Smooth muscle cell (in vitro differentiated cells): ENCODE data around the gene RIMBP2. TPM values are rescaled to one million over a fixed set of nuclear protein-coding genes. Genes with fewer than 3 reads are reported as not detected.

Source experiments
- DNase-seq: peaks from one replicate; lab custom pipeline; 2025; ENCODE audit not compliant: unreplicated experiment; lab: John Stamatoyannopoulos, UW
- H2AFZ ChIP-seq: fragments of 200-600 bp; sonication (generic); 2 replicates; pipeline ENCODE4 v1.6.0; 2016; ENCODE audit warnings: antibody characterized with exemption, low read depth, mild to moderate bottlenecking
- H3F3A ChIP-seq: fragments of 200-600 bp; sonication (generic); 2 replicates; pipeline ENCODE4 v1.6.0; 2017; ENCODE audit warnings: antibody characterized with exemption, low read depth
- H3K27ac ChIP-seq: fragments of 200-600 bp; sonication (generic); 2 replicates; pipeline ENCODE4 v1.5.1; 2016; ENCODE audit warnings: low read depth, mild to moderate bottlenecking
- H3K27me3 ChIP-seq: fragments of 200-600 bp; sonication (generic); 2 replicates; pipeline ENCODE4 v1.6.1; 2016; ENCODE audit warnings: low read depth, mild to moderate bottlenecking
- H3K36me3 ChIP-seq: fragments of 200-600 bp; sonication (generic); 2 replicates; pipeline ENCODE4 v1.5.1; 2016; ENCODE audit warnings: low read depth
- H3K4me1 ChIP-seq: fragments of 200-600 bp; sonication (generic); 2 replicates; pipeline ENCODE4 v1.5.1; 2016; ENCODE audit warnings: low read depth
- H3K4me2 ChIP-seq: fragments of 200-600 bp; sonication (generic); 2 replicates; pipeline ENCODE4 v1.6.0; 2016; ENCODE audit warnings: mild to moderate bottlenecking
- H3K4me3 ChIP-seq: fragments of 200-600 bp; sonication (generic); 2 replicates; pipeline ENCODE4 v1.5.1; 2016; ENCODE audit warnings: mild to moderate bottlenecking
- H3K79me2 ChIP-seq: fragments of 200-600 bp; sonication (generic); 2 replicates; pipeline ENCODE4 v1.6.0; 2016; ENCODE audit warnings: low read depth, mild to moderate bottlenecking
- H3K9ac ChIP-seq: fragments of 200-600 bp; sonication (generic); 2 replicates; pipeline ENCODE4 v1.6.0; 2016; ENCODE audit warnings: low read depth
- H3K9me3 ChIP-seq: fragments of 200-600 bp; sonication (generic); replicated peaks from 2 replicates; pipeline ENCODE4 v1.5.1; 2016; ENCODE audit warnings: low read depth
- H4K20me1 ChIP-seq: fragments of 200-600 bp; sonication (generic); 2 replicates; pipeline ENCODE4 v1.6.0; 2016; ENCODE audit warnings: low read depth
- WGBS: methylation state at CpG from one replicate; pipeline ENCODE4 v1.1.7; 2016; ENCODE audit warnings: low lambda C conversion rate; 5-methylcytosine and 5-hydroxymethylcytosine counted together
- polyA plus RNA-seq: library from polyadenylated mRNA; unstranded; fragments of >200 nt; fragmentation: Nextera tagmentation; extraction: Ambion mirVana; gene quantifications from 2 replicates; pipeline ENCODE4 v1.2.1, GENCODE V29; 2016
- total RNA-seq: library from RNA; depleted of rRNA; stranded (reverse); fragments of >200 nt; gene quantifications from 2 replicates; pipeline ENCODE4 v1.2.3, GENCODE V29; 2014
- TF ChIP-seq, protein P1 (sequence below): fragments of 200-600 bp; sonication (generic); IDR thresholded peaks from 2 replicates; pipeline ENCODE4 v1.5.1; 2017; ENCODE audit warnings: borderline replicate concordance, mild to moderate bottlenecking, antibody characterized with exemption; ENCODE audit not compliant: insufficient read depth, poor library complexity, severe bottlenecking

Gene RIMBP2
- total and polyA plus RNA-seq, 2 experiments from 2014 or later: 2.3 TPM; not detected in 1

DNA sequence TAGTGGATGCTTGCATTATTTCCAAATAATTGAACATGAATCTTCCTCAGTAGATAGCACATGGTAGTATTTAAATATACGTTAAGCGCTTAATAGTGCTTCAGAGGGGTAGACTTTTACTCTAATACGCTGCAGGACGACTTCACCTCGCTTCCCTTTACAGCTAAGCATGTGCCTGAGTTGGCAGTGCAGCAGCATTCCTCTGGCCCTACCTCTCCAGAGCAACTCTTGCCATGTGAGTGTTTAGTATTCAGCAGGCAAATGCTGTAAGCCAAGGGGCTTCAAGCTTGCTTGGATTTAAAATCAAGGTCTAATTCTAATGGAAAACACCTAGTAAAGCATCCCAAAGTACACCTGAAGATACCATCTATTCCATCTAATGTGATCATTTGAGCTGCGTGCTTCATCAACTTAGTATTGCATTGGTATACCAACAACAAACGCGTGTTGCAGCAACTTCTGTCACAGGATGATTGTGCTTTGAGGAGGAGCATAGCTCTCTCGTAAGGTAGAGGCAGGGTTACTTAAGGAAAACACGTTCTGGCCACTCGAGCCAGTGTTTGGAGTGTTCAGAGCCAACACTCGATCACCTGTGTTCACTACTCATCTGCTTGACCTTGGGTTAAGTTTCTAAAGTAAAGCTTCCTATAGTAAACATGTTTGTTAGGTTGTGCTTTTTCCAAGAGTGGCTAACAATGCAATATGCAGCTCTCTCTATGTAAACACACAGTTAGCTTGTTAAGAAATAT, 317.8 kb downstream of the RIMBP2 start:
- DNase-seq: no peak
- TF ChIP-seq, protein P1, sequence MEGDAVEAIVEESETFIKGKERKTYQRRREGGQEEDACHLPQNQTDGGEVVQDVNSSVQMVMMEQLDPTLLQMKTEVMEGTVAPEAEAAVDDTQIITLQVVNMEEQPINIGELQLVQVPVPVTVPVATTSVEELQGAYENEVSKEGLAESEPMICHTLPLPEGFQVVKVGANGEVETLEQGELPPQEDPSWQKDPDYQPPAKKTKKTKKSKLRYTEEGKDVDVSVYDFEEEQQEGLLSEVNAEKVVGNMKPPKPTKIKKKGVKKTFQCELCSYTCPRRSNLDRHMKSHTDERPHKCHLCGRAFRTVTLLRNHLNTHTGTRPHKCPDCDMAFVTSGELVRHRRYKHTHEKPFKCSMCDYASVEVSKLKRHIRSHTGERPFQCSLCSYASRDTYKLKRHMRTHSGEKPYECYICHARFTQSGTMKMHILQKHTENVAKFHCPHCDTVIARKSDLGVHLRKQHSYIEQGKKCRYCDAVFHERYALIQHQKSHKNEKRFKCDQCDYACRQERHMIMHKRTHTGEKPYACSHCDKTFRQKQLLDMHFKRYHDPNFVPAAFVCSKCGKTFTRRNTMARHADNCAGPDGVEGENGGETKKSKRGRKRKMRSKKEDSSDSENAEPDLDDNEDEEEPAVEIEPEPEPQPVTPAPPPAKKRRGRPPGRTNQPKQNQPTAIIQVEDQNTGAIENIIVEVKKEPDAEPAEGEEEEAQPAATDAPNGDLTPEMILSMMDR: no peak
- H3K36me3 ChIP-seq: no peaks in the 10 kb centered on the region
- H3K27me3 ChIP-seq: no peaks in the 10 kb centered on the region
- H2AFZ ChIP-seq: no peak overlapping the region
- no peak overlapping the region for H3K27ac ChIP-seq
- no peak overlapping the region for H3K4me3 ChIP-seq
- no peak overlapping the region for H3K9ac ChIP-seq
- H3K4me2 ChIP-seq: no peak overlapping the region
- no peaks in the 10 kb centered on the region for H3K79me2 ChIP-seq
- no peaks in the 10 kb centered on the region for H3F3A ChIP-seq
- H3K4me1 ChIP-seq: no peaks in the 10 kb centered on the region
- H3K9me3 ChIP-seq: no peaks in the 10 kb centered on the region
- no peaks in the 10 kb centered on the region for H4K20me1 ChIP-seq
- 84% methylated on average over 12 of the region's 12 CpGs for WGBS

DNA sequence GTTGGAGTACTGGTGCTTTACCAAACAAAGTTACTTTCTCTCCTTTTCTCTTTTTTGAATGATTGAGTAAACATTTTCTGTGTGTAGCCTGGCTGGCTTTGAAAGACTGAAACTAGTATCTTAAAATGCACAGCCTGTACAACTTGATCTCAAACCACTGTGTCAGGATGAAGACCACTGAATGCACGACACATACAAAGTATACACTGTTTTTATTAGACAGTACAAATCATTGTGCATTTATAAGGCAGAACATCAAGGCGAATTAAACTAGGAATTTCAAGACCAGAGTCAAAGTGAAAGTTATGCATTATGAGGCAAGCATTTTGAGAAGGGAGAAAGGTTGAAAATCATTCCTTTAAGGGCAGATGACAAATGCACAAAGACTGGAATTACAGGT, 319.4 kb downstream of the RIMBP2 start:
- DNase-seq: no peak
- Histone ChIP-seq H4K20me1 (no peaks in the 10 kb centered on the region), H3K9me3 (no peaks in the 10 kb centered on the region), H3K4me1 (no peaks in the 10 kb centered on the region), H2AFZ (no peak overlapping the region), H3K4me2 (no peak overlapping the region), H3K27me3 (no peaks in the 10 kb centered on the region), H3K27ac (no peak overlapping the region), H3K36me3 (no peaks in the 10 kb centered on the region), H3K4me3 (no peak overlapping the region), H3K9ac (no peak overlapping the region), H3F3A (no peaks in the 10 kb centered on the region), H3K79me2 (no peaks in the 10 kb centered on the region)
- 84% methylated on average over 2 of the region's 2 CpGs for WGBS
- TF ChIP-seq, protein P1: no peak

DNA sequence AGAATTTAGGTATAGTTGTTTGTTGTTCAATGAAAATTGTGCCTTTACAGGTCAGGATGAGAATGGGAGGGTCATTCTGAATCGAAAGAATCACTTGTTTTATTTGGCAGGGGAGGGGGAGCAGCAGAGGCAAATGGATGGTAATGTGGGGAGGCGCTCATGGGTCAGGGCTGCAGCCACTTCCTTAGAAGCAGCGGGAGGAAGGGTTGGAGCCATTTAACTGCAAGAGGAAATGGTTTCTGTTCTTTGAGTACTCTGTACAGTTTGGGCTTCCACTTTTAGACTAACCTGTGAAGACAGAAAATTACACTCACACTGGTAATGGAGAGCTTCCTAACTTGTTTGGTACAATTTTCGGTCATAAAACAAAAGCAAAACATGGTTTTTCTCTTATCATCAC, 321.2 kb downstream of the RIMBP2 start:
- Histone ChIP-seq H3K9ac (no peak overlapping the region), H3K9me3 (no peaks in the 10 kb centered on the region), H3K4me2 (no peak overlapping the region), H4K20me1 (no peaks in the 10 kb centered on the region), H3F3A (no peaks in the 10 kb centered on the region), H3K27ac (no peak overlapping the region), H3K79me2 (no peaks in the 10 kb centered on the region), H3K27me3 (no peaks in the 10 kb centered on the region), H2AFZ (no peak overlapping the region), H3K36me3 (no peaks in the 10 kb centered on the region), H3K4me3 (no peak overlapping the region), H3K4me1 (no peaks in the 10 kb centered on the region)
- WGBS: 65% methylated on average over 4 of the region's 4 CpGs
- no peak for DNase-seq
- TF ChIP-seq, protein P1: no peak

DNA sequence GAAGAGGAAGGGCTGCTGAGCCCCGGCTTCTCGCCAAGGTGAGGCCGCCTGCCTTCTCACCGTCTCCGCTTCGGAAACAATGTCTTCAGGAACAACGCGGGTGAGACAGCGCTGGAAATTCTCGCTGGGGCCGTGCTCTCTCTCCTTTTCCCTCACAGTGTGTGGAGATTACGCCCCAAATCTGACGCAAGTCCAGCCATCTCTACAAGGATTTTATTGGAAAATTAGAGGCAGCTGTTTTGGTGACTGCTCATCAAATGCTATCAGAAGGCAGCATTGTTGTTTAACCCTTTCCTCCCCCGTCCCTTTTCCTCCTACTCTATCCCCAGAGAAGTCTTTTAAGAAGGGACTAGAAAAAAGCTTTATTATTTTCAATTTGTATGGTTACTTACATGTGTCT, 324.9 kb downstream of the RIMBP2 start:
- no peak overlapping the region for H2AFZ ChIP-seq
- H3K79me2 ChIP-seq: no peaks in the 10 kb centered on the region
- H3K36me3 ChIP-seq: no peaks in the 10 kb centered on the region
- H3K4me1 ChIP-seq: no peaks in the 10 kb centered on the region
- no peak for DNase-seq
- 61% methylated on average over 14 of the region's 14 CpGs for WGBS
- TF ChIP-seq, protein P1: no peak
- no peak overlapping the region for H3K9ac ChIP-seq
- H3K27me3 ChIP-seq: no peaks in the 10 kb centered on the region
- no peak overlapping the region for H3K27ac ChIP-seq
- H3K4me2 ChIP-seq: no peak overlapping the region
- H3F3A ChIP-seq: no peaks in the 10 kb centered on the region
- no peak overlapping the region for H3K4me3 ChIP-seq
- H4K20me1 ChIP-seq: no peaks in the 10 kb centered on the region
- no peaks in the 10 kb centered on the region for H3K9me3 ChIP-seq
